ENCODE results near the gene ATM. TPM values are rescaled to one million over a fixed set of nuclear protein-coding genes. Genes with fewer than 3 reads are reported as not detected.

The ATM gene
- 68.9 TPM for total RNA-seq

DNA sequence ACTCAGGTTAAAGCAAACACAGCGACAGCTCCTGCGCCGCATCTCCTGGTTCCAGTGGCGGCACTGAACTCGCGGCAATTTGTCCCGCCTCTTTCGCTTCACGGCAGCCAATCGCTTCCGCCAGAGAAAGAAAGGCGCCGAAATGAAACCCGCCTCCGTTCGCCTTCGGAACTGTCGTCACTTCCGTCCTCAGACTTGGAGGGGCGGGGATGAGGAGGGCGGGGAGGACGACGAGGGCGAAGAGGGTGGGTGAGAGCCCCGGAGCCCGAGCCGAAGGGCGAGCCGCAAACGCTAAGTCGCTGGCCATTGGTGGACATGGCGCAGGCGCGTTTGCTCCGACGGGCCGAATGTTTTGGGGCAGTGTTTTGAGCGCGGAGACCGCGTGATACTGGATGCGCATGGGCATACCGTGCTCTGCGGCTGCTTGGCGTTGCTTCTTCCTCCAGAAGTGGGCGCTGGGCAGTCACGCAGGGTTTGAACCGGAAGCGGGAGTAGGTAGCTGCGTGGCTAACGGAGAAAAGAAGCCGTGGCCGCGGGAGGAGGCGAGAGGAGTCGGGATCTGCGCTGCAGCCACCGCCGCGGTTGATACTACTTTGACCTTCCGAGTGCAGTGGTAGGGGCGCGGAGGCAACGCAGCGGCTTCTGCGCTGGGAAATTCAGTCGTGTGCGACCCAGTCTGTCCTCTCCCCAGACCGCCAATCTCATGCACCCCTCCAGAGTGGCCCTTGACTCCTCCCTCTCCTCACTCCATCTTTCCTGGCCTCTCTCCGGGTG is at the start of gene ATM, which contains the start of gene NPAT:
ATM (plus strand) TSS at position 494 of the 774 bp plus-strand sequence. CDS start 4,558 bp downstream, outside the sequence.
NPAT (minus strand) TSS at position 65 of the 774 bp plus-strand sequence. CDS start 102 bp downstream, outside the sequence.
- peaks cover 16 to 34% (median 30%) of the 10 kb centered on the region in 3 donors for H3K4me1 ChIP-seq (ENCODE audit: control insufficient read depth in 3 of 3, insufficient read depth in 3 of 3, low read length in 3 of 3)
- no peaks in the 10 kb centered on the region for H3K9me3 ChIP-seq (ENCODE audit: control insufficient read depth in 3 of 3, low read length in 3 of 3)
- peak within 1 kb of the TSS; percentile 94 for H3K27ac ChIP-seq (ENCODE audit: low read depth, low read length)
- H3K9ac ChIP-seq (ENCODE audit: low read depth in 1 of 3, low read length in 3 of 3), result peak within 1 kb of the TSS; percentile 89 to 98 (median 92)
- peak within 1 kb of the TSS; percentile 93 to 100 (median 95) for H3K4me3 ChIP-seq (ENCODE audit: low read length in 3 of 3)
- H3K36me3 ChIP-seq (ENCODE audit: control insufficient read depth in 3 of 3, insufficient read depth in 3 of 3, low read length in 3 of 3), result no peaks in the 10 kb centered on the region
- no peaks in the 10 kb centered on the region for H3K27me3 ChIP-seq (ENCODE audit: control insufficient read depth in 3 of 3, insufficient read depth in 3 of 3, low read length in 3 of 3)

DNA sequence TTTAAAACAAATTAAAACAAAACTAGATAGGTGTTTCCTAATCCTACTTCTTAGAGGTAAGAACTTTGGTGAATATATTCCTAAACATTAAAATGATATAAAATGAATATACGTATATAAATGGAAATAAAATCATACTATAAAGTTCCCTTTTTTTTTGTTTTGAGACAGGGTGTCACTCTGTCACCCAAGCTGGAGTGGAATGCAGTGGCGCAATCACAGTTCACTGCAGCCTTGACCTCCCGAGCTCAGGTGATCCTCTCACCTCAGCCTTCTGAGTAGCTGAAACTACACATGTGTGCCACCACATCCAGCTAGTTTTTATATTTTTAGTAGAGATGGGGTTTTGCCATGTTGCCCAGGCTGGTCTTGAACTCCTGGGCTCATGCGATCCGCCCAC is 45.3 kb upstream of the ATM start:
- Histone ChIP-seq H3K27ac (ENCODE audit: low read depth, low read length) (no peak overlapping the region), H3K4me1 (ENCODE audit: control insufficient read depth in 3 of 3, insufficient read depth in 3 of 3, low read length in 3 of 3) (no peaks in the 10 kb centered on the region), H3K9me3 (ENCODE audit: control insufficient read depth in 3 of 3, low read length in 3 of 3) (no peaks in the 10 kb centered on the region), H3K36me3 (ENCODE audit: control insufficient read depth in 3 of 3, insufficient read depth in 3 of 3, low read length in 3 of 3) (peaks cover 6 to 38% (median 6%) of the 10 kb centered on the region in 3 donors), H3K27me3 (ENCODE audit: control insufficient read depth in 3 of 3, insufficient read depth in 3 of 3, low read length in 3 of 3) (no peaks in the 10 kb centered on the region), H3K9ac (ENCODE audit: low read depth in 1 of 3, low read length in 3 of 3) (no peak overlapping the region), H3K4me3 (ENCODE audit: low read length in 3 of 3) (no peak overlapping the region)

DNA sequence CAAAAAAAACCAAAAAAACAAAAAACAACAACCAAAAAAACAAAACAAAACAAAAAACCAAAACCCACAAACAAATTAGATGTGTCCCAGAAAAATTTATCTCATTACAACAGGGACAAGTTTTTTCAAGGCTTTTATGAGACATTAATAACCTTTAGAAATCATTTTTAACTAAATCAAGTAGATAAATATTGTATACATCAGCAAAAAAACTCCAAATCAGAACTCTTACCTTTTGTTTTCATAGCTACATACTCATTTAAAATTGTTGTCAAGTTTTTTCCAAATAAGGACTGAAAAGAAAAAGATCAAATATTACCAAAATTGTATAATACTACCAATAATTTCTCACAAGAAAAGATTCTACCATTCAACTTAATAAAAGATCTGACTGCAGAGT is 29.1 kb upstream of the ATM start:
- H3K36me3 ChIP-seq (ENCODE audit: control insufficient read depth in 3 of 3, insufficient read depth in 3 of 3, low read length in 3 of 3), result peaks cover 9 to 29% (median 16%) of the 10 kb centered on the region in 3 donors
- no peaks in the 10 kb centered on the region for H3K9me3 ChIP-seq (ENCODE audit: control insufficient read depth in 3 of 3, low read length in 3 of 3)
- no peak overlapping the region for H3K27ac ChIP-seq (ENCODE audit: low read depth, low read length)
- no peak overlapping the region for H3K4me3 ChIP-seq (ENCODE audit: low read length in 3 of 3)
- H3K27me3 ChIP-seq (ENCODE audit: control insufficient read depth in 3 of 3, insufficient read depth in 3 of 3, low read length in 3 of 3), result no peaks in the 10 kb centered on the region
- H3K9ac ChIP-seq (ENCODE audit: low read depth in 1 of 3, low read length in 3 of 3), result no peak overlapping the region
- peaks cover 0 to 3% (median 0%) of the 10 kb centered on the region in 3 donors for H3K4me1 ChIP-seq (ENCODE audit: control insufficient read depth in 3 of 3, insufficient read depth in 3 of 3, low read length in 3 of 3)

DNA sequence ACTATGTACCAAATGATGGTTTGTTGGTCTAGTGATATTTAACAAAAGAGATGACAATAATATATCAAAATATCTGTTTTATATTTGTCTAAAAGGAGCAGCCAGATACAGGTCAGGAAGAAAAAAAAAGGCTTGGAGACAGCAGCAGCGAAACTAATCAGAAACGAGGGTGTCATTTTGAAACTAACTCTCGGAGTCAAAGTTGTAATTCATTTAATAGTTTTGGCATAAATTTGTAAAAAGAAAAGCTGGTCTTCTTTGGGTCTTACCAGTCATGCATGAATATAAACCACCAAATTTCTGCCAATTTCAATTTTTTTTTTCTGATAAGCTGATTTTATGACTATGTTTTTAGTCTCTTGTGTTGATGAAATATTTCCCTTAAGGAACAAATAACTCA is 26.0 kb upstream of the ATM start:
- Histone ChIP-seq H3K9me3 (ENCODE audit: control insufficient read depth in 3 of 3, low read length in 3 of 3) (no peaks in the 10 kb centered on the region), H3K4me1 (ENCODE audit: control insufficient read depth in 3 of 3, insufficient read depth in 3 of 3, low read length in 3 of 3) (peaks cover 2 to 8% (median 3%) of the 10 kb centered on the region in 3 donors), H3K9ac (ENCODE audit: low read depth in 1 of 3, low read length in 3 of 3) (no peak overlapping the region), H3K27ac (ENCODE audit: low read depth, low read length) (no peak overlapping the region), H3K36me3 (ENCODE audit: control insufficient read depth in 3 of 3, insufficient read depth in 3 of 3, low read length in 3 of 3) (peaks cover 3 to 19% (median 6%) of the 10 kb centered on the region in 3 donors), H3K27me3 (ENCODE audit: control insufficient read depth in 3 of 3, insufficient read depth in 3 of 3, low read length in 3 of 3) (no peaks in the 10 kb centered on the region), H3K4me3 (ENCODE audit: low read length in 3 of 3) (no peak overlapping the region)

DNA sequence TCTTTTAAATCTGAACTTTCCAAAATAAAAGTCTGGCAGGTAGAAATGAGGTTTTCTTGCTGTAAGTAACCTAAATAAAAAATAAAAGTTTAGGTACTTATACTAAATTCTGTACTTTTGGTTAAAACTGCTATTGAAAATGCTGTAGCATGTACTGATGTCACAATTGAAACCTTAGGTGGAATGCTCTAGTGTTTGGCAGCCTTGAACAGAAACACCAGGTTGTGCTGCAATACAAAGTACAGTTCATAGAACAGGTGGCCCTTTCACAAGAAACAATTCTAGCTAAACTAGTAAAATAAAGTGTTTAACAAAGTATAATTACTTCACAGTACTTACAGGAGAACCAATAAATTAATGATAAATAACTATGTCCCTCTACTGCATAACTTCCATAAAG is 25.5 kb upstream of the ATM start:
- Histone ChIP-seq H3K4me1 (ENCODE audit: control insufficient read depth in 3 of 3, insufficient read depth in 3 of 3, low read length in 3 of 3) (peaks cover 2 to 8% (median 3%) of the 10 kb centered on the region in 3 donors), H3K36me3 (ENCODE audit: control insufficient read depth in 3 of 3, insufficient read depth in 3 of 3, low read length in 3 of 3) (peaks cover 0 to 19% (median 6%) of the 10 kb centered on the region in 3 donors), H3K9ac (ENCODE audit: low read depth in 1 of 3, low read length in 3 of 3) (no peak overlapping the region), H3K27me3 (ENCODE audit: control insufficient read depth in 3 of 3, insufficient read depth in 3 of 3, low read length in 3 of 3) (no peaks in the 10 kb centered on the region), H3K27ac (ENCODE audit: low read depth, low read length) (no peak overlapping the region), H3K4me3 (ENCODE audit: low read length in 3 of 3) (no peak overlapping the region), H3K9me3 (ENCODE audit: control insufficient read depth in 3 of 3, low read length in 3 of 3) (no peaks in the 10 kb centered on the region)

DNA sequence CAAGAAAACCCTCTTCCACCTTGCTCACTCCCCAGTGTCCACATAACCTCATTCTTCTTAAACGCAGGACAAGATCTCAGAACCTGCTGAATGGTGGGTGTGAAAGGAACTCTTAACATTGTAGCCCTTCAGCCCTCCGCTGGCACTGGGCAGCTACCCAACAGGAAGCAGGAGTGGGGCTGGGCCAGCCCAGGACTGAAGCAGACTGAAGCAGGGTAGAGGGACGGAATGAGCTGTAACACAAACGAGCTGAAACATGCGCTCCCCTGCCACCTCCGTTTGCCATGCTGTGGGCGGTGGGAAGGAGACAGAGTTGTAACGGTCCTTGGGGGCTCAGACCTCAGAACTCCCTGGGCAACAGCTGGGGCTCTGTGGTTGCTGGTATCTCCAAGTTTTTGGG is 24.0 kb upstream of the ATM start:
- peaks cover under 1 to 17% (median 6%) of the 10 kb centered on the region in 3 donors for H3K36me3 ChIP-seq (ENCODE audit: control insufficient read depth in 3 of 3, insufficient read depth in 3 of 3, low read length in 3 of 3)

DNA sequence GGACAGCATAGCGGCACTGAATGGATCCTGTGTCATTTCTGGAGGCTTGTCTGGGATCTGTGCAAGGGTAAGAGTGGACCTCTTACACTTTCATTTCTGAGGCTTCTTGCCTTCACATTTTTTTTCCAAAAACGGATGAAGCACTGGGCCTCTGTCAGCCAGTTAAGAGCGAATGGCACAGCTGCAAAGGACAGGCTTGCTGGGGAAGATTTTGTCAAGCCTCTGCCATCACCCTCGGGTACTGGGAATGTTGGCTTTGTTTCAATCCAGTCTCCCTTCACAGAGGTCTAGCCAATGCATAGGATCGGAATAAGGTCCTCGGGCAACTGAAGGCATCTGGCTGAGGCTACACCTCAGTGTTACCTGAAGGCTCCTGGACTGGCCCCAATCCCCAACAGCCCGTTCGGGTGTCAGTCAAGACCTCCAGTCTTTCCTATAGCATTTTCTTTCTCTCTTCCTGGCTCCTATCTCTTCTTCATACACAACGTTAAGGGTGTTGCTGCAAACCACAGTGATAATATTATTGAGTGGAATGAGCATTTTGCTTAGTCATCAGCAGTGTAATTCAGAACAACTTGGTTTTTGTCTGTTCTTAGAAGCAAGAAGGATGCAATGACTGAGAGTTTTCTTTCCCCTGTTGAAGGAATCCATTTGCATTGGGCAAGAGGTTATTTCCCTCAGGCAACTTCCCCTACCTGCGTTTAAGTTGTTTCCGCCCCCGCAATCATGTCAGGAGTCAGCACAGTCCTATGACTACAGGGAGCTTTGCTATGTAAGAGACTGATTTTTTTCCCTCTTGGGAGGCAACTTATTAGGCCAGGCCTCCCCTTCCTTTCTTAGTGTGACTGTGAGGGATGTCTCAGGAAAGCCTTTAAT is 23.2 kb upstream of the ATM start:
- H3K4me1 ChIP-seq (ENCODE audit: control insufficient read depth in 3 of 3, insufficient read depth in 3 of 3, low read length in 3 of 3), result peaks cover 2 to 8% (median 3%) of the 10 kb centered on the region in 3 donors
- no peak overlapping the region for H3K4me3 ChIP-seq (ENCODE audit: low read length in 3 of 3)
- no peak overlapping the region for H3K27ac ChIP-seq (ENCODE audit: low read depth, low read length)
- no peaks in the 10 kb centered on the region for H3K27me3 ChIP-seq (ENCODE audit: control insufficient read depth in 3 of 3, insufficient read depth in 3 of 3, low read length in 3 of 3)
- no peaks in the 10 kb centered on the region for H3K9me3 ChIP-seq (ENCODE audit: control insufficient read depth in 3 of 3, low read length in 3 of 3)
- H3K9ac ChIP-seq (ENCODE audit: low read depth in 1 of 3, low read length in 3 of 3), result no peak overlapping the region
- peaks cover 3 to 14% (median 7%) of the 10 kb centered on the region in 3 donors for H3K36me3 ChIP-seq (ENCODE audit: control insufficient read depth in 3 of 3, insufficient read depth in 3 of 3, low read length in 3 of 3)

More for the DNA sequence above, 24.0 kb upstream of the ATM start:
- H3K27me3 ChIP-seq (ENCODE audit: control insufficient read depth in 3 of 3, insufficient read depth in 3 of 3, low read length in 3 of 3), result no peaks in the 10 kb centered on the region
- H3K4me1 ChIP-seq (ENCODE audit: control insufficient read depth in 3 of 3, insufficient read depth in 3 of 3, low read length in 3 of 3), result peaks cover 2 to 8% (median 3%) of the 10 kb centered on the region in 3 donors
- no peak overlapping the region for H3K4me3 ChIP-seq (ENCODE audit: low read length in 3 of 3)
- H3K9me3 ChIP-seq (ENCODE audit: control insufficient read depth in 3 of 3, low read length in 3 of 3), result no peaks in the 10 kb centered on the region
- no peak overlapping the region for H3K9ac ChIP-seq (ENCODE audit: low read depth in 1 of 3, low read length in 3 of 3)
- no peak overlapping the region for H3K27ac ChIP-seq (ENCODE audit: low read depth, low read length)

DNA sequence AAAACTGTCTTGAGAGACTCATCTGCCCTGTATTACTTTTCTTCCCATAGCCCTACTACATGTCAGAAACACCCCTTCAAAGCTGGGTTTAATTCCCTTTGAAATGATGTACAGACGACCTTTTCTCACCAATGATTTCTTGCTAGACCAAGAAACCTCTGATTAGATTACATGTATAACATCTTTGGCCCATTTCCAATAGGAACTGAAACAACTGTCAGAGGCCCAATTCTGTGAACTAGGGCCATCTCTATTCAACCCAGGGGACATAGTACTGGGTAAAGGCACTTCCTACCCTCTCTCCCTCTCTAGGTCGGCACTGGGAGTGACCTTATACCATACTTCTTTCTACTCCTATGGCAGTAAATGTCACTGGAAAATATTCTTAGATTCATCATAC is 19.8 kb upstream of the ATM start:
- H3K9me3 ChIP-seq (ENCODE audit: control insufficient read depth in 3 of 3, low read length in 3 of 3), result no peaks in the 10 kb centered on the region
- peaks cover 3 to 13% (median 8%) of the 10 kb centered on the region in 3 donors for H3K4me1 ChIP-seq (ENCODE audit: control insufficient read depth in 3 of 3, insufficient read depth in 3 of 3, low read length in 3 of 3)
- H3K27ac ChIP-seq (ENCODE audit: low read depth, low read length), result no peak overlapping the region
- H3K9ac ChIP-seq (ENCODE audit: low read depth in 1 of 3, low read length in 3 of 3), result no peak overlapping the region
- peaks cover 17 to 22% (median 19%) of the 10 kb centered on the region in 3 donors for H3K36me3 ChIP-seq (ENCODE audit: control insufficient read depth in 3 of 3, insufficient read depth in 3 of 3, low read length in 3 of 3)
- H3K4me3 ChIP-seq (ENCODE audit: low read length in 3 of 3), result no peak overlapping the region
- no peaks in the 10 kb centered on the region for H3K27me3 ChIP-seq (ENCODE audit: control insufficient read depth in 3 of 3, insufficient read depth in 3 of 3, low read length in 3 of 3)

DNA sequence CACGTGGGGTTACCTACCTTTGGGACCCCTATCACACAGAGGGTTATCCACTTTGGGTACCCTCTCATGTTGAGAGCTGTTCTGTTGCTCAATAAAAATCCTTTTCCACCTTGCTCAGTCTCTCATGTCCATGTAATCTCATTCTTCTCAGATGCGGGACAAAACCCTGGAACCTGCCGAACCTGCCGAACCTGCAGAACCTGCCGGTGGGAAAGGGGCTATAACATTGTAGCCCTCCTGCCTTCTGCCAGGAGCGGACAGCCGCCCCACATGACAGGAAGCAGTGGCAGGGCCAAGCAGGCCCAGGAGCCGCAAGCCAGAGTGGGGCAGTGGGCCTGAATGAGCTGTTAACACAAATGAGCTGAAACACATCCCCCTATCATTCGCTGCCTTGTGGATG is 18.5 kb upstream of the ATM start:
- Histone ChIP-seq H3K4me1 (ENCODE audit: control insufficient read depth in 3 of 3, insufficient read depth in 3 of 3, low read length in 3 of 3) (peaks cover 0 to 7% (median 6%) of the 10 kb centered on the region in 3 donors), H3K9me3 (ENCODE audit: control insufficient read depth in 3 of 3, low read length in 3 of 3) (no peaks in the 10 kb centered on the region), H3K4me3 (ENCODE audit: low read length in 3 of 3) (no peak overlapping the region), H3K9ac (ENCODE audit: low read depth in 1 of 3, low read length in 3 of 3) (no peak overlapping the region), H3K27me3 (ENCODE audit: control insufficient read depth in 3 of 3, insufficient read depth in 3 of 3, low read length in 3 of 3) (no peaks in the 10 kb centered on the region), H3K36me3 (ENCODE audit: control insufficient read depth in 3 of 3, insufficient read depth in 3 of 3, low read length in 3 of 3) (peaks cover 17 to 22% (median 19%) of the 10 kb centered on the region in 3 donors), H3K27ac (ENCODE audit: low read depth, low read length) (no peak overlapping the region)
